Smooth muscle cell of the brain vasculature (primary cell): ENCODE data around the gene ANKRD44.
"Not testable (repeated sequence)": the region's sequence is repeated elsewhere in the genome, so short reads cannot be mapped to it uniquely, and the experiment has no call there.

Experiments
- DNase-seq: peaks from one replicate; pipeline ENCODE4 v3.0.0-alpha.2; 2012; ENCODE audit warnings: low read depth, low spot score

Gene ANKRD44

GRCh38 chr2:197077336-197077735 lies 233.2 kb downstream of the ANKRD44 start:
- no peak for DNase-seq

DNA sequence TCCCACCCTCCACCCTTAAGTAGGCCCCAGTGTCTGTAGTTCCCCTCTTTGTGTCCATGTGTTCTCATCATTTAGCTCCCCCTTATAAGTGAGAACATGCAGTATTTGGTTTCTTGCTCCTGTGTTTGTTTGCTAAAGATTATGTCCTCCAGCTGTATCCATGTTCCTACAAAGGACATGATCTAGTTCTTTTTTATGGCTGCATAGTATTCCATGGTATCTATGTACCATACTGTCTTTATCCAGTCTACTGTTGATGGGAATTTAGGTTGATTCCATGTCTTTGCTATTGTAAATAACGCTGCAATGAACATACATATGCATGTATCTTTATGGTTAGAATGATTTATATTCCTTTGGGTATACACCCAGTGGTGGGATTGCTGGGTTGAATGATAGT lies 233.9 kb downstream of the ANKRD44 start:
- no peak for DNase-seq

DNA sequence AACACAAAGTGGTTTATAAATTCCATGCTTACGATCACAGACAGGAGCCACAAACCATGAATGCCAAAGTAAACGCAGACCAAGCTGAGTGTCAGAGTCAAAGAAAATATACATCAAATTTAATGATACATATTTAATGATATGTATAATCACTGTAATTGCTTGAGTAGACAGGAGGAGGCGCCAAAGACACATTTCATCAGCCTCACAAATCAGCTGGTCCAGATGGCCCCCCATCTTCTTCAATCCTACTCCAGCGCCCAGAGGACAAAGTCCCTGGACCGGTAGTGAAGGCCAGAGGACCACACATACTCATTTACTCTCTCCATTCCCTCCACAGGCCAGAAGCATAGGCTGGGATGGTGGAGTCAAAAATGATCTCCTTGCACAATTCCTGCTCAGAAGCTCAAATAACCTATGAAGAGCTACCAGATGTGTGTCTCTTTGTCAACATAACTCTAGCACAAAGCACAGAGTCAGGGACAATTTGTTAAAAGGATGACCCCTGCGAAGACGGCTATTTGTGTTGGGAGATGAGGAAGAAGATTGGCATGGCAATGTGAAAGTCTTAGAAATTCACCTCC lies 234.7 kb downstream of the ANKRD44 start:
- DNase-seq: no peak

- DNase-seq: no peak
These were observed 235.3 kb downstream of the ANKRD44 start for GRCh38 chr2:197075281-197075680.

GRCh38 chr2:197073701-197074433 lies 236.7 kb downstream of the ANKRD44 start:
- DNase-seq: peak; percentile 74

DNA sequence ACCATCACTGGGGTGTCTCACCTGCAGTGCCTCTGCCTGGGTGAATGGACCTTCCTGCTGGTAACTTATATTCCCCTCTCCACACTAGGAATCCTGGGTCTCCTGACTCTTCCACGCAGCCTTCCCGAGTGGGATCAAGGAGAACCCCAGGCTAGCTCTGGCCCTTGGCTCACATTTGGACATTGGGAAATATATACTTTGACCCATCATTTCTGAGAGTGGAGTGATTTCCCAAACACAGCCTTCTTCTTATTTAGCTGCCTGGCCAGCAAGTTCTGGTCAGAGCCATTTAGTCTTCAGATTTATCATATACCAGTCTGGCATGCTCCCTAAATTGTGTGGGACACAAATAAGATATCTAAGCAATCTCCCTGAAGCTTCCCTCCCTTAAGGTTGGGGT lies 237.3 kb downstream of the ANKRD44 start:
- DNase-seq: no peak

GRCh38 chr2:197072533-197072932 lies 238.0 kb downstream of the ANKRD44 start:
- DNase-seq: no peak

GRCh38 chr2:197071790-197072436 lies 238.7 kb downstream of the ANKRD44 start:
- no peak for DNase-seq

DNA sequence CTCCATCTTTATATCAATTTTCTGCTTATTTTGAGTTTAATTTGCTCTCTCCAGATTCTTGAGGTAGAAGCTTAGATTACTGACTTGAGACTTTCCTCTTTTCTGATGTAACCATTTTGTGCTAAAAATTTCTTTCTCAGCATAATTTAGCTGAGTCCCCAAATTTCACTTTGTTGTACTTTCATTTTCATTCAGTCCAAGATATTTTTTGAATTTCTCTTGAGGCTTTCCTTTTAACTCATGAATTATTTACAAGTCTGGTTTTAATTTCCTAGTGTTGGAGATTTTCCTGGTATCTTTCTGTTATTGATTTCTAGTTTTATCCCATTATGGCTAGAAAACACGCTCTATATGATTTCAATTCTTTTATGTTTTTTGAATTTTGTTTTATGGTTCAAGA lies 239.4 kb downstream of the ANKRD44 start:
- DNase-seq: no peak

DNA sequence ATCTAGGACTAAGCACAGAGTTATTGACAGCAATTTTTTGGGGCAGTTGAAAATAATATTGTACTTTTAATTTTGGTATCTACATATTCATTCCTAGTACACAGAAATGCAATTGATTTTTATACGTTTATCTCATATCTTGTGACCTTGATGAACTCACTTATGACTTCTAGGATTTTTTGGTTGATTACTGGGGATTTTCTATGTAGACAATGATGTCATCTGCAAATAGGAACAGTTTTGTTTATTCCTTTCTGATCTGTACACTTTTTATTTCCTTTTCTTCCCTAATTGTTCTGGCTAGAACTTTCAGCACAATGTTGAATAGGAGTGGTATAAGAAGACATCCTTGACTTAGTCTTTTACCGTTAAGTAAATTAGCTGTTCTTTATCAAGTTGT lies 240.6 kb downstream of the ANKRD44 start:
- DNase-seq: no peak

DNA sequence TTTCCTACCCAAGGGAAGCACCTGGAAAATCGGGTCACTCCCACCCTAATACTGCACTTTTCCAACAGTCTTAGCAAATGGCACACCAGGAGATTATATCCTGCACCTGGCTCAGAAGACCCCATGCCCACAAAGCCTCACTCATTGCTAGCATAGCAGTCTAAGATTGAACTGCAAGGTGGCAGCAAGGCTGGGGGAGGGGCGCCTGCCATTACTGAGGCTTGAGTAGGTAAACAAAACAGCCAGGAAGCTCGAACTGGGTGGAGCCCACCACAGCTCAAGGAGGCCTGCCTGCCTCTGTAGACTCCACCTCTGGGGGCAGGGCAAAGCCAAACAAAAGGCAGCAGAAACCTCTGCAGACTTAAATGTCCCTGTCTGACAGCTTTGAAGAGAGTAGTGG lies 248.0 kb downstream of the ANKRD44 start:
- not testable (repeated sequence) for DNase-seq

DNA sequence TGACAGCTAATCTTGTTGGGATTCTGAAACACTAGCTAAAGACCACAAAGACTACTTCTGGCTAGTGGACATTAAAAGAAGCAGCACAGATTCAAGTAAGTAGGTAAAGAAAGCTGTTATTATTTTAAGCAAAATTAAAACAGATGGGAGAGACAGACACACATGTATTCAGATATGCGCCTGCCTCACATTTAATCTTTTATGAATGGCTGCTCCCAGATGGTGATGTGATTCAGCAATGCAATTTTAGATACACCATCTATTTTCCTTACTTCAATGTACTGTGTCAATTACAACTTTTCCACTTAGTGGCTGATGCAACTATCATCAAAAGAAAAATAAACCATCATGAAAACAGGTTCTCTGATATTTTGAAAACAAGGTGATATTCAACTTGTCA lies 251.1 kb downstream of the ANKRD44 start:
- DNase-seq: no peak

- no peak for DNase-seq
These were observed 251.7 kb downstream of the ANKRD44 start for GRCh38 chr2:197058777-197059300.

- no peak for DNase-seq
These were observed 252.6 kb downstream of the ANKRD44 start for GRCh38 chr2:197057959-197058358.

DNA sequence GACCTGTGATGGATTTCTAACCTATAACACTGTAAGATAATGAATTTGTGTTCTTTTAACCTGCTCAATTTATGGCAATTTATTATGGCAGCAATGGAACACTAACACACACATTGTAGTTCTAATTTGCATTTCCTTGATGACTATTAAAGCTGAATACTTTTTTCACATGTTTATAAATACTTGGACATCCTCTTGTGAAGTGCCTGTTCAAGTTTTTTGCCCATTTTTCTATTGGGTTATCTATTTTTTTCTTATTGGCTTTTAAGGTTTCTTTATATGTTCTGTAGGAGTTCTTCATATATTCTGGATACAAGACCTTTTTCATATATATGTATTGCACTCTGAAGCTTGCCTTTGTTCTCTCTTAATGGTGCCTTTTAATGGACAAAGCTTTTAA lies 255.5 kb downstream of the ANKRD44 start:
- DNase-seq: no peak

- DNase-seq: no peak
These were observed 256.1 kb downstream of the ANKRD44 start for GRCh38 chr2:197054437-197054836.

- DNase-seq: no peak
These were observed 258.2 kb downstream of the ANKRD44 start for GRCh38 chr2:197052356-197052755.

- no peak for DNase-seq
These were observed 265.5 kb downstream of the ANKRD44 start for GRCh38 chr2:197045115-197045514.

- no peak for DNase-seq
These were observed 267.8 kb downstream of the ANKRD44 start for GRCh38 chr2:197042739-197043196.

- DNase-seq: no peak
These were observed 272.6 kb downstream of the ANKRD44 start for GRCh38 chr2:197037863-197038398.

- DNase-seq: no peak
These were observed 275.6 kb downstream of the ANKRD44 start for GRCh38 chr2:197035002-197035401.

- DNase-seq: no peak
These were observed 276.3 kb downstream of the ANKRD44 start for GRCh38 chr2:197034292-197034691.
